ENCODE results near the gene SCUBE2.

DNA sequence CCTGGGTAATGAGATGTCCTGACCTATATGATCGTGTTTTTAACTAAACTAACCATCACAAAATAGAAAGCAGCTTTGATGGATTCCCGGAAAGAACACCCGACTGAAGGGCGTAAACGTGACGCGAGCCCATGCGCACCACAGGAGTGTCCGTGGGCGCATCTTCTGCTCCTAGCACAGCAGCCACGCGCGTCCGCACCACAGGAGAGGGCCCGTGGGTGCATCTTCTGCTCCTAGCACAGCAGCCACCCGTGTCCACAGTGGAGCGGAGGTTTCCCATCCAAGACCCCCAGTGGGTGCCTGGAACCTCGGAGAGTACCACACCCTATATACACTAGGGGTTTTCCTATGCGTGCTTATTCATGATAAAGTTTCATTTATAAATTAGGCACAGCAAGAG is 51.5 kb downstream of the SCUBE2 start:
- no peak for TF ChIP-seq EGR1 (IDR thresholded peaks at IDR 0.05)
- no peak for TF ChIP-seq TAF1 (IDR thresholded peaks at IDR 0.05; ENCODE audit: low read depth)
- no peak for TF ChIP-seq YY1 (IDR thresholded peaks at IDR 0.05; ENCODE audit: low read depth)
- TF ChIP-seq ZBTB7A (IDR thresholded peaks at IDR 0.05; ENCODE audit: low read depth), result no peak
- no peak for TF ChIP-seq CEBPB (IDR thresholded peaks at IDR 0.05)
- no peak for TF ChIP-seq FOXM1 (IDR thresholded peaks at IDR 0.05; ENCODE audit: borderline replicate concordance, low read depth)
- TF ChIP-seq, protein P1, sequence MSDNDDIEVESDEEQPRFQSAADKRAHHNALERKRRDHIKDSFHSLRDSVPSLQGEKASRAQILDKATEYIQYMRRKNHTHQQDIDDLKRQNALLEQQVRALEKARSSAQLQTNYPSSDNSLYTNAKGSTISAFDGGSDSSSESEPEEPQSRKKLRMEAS (IDR thresholded peaks at IDR 0.05), result no peak
- no peak for TF ChIP-seq EP300 (IDR thresholded peaks at IDR 0.05; ENCODE audit: borderline replicate concordance)
